SK-N-SH treated with all-trans-retinoic acid at 6 μM for 48 hours (cell line): ENCODE measurements around the gene ARAP1.

ENCODE experiments used
- CREB5 ChIP-seq: fragments of 250-450 bp; sonication (Bioruptor Pico); IDR thresholded peaks from 2 replicates; pipeline ENCODE4 v1.5.1; 2020; ENCODE audit warnings: low read depth, mild to moderate bottlenecking, moderate library complexity
- PATZ1 ChIP-seq: fragments of 250-450 bp; sonication (Bioruptor Pico); IDR thresholded peaks from 2 replicates; pipeline ENCODE4 v1.8.0; 2020; ENCODE audit warnings: mild to moderate bottlenecking, moderate library complexity, borderline replicate concordance
- RARB ChIP-seq: fragments of 250-450 bp; sonication (Bioruptor Pico); IDR thresholded peaks from 2 replicates; pipeline ENCODE4 v1.8.0; 2021; ENCODE audit warnings: mild to moderate bottlenecking, moderate library complexity
- ZC3H10 ChIP-seq: fragments of 250-450 bp; sonication (Bioruptor Pico); IDR thresholded peaks from 2 replicates; pipeline ENCODE4 v1.5.1; 2021; ENCODE audit warnings: mild to moderate bottlenecking, moderate library complexity
- ZNF70 ChIP-seq: fragments of 450-650 bp; formaldehyde crosslinking; IDR thresholded peaks from 2 replicates; pipeline ENCODE4 v1.5.0; 2020; ENCODE audit warnings: mild to moderate bottlenecking, moderate library complexity
- ZNF8 ChIP-seq: fragments of 450-650 bp; formaldehyde crosslinking; IDR thresholded peaks from 2 replicates; pipeline ENCODE4 v1.5.0; 2020; ENCODE audit warnings: mild to moderate bottlenecking, moderate library complexity

- TF ChIP-seq PATZ1 (CRISPR knock-in tag) = no peak
- TF ChIP-seq ZNF8 (CRISPR knock-in tag) = no peak
- TF ChIP-seq ZC3H10 (CRISPR knock-in tag) = no peak
- TF ChIP-seq CREB5 (CRISPR knock-in tag) = no peak
- no peak for TF ChIP-seq ZNF70
- no peak for TF ChIP-seq RARB (CRISPR knock-in tag)
These were observed 6.1 kb upstream of the ARAP1 start for GRCh38 chr11:72758304-72758689.
